Measurements from ENCODE around the gene KCNG2.

Gene KCNG2

DNA sequence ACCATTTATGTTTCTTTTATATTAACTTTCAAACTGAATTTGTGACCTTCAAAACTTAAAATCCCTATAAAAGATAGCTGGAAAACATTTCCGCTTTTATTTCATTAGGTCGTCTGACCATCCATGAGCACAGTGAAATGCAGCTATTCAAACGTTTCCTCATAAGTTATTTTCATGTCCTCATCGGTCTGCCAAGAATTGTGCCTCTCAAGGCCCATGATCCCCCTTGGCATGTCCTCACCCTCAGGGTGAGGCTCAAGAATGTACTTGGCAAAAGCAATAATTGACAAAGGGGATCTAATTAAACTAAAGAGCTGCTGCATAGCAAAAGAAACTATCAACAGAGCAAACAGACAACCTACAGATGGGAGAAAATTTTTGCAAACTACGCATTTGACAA is 141.4 kb downstream of the KCNG2 start:
- H3K36me3 ChIP-seq: peaks cover 59% of the 10 kb centered on the region

DNA sequence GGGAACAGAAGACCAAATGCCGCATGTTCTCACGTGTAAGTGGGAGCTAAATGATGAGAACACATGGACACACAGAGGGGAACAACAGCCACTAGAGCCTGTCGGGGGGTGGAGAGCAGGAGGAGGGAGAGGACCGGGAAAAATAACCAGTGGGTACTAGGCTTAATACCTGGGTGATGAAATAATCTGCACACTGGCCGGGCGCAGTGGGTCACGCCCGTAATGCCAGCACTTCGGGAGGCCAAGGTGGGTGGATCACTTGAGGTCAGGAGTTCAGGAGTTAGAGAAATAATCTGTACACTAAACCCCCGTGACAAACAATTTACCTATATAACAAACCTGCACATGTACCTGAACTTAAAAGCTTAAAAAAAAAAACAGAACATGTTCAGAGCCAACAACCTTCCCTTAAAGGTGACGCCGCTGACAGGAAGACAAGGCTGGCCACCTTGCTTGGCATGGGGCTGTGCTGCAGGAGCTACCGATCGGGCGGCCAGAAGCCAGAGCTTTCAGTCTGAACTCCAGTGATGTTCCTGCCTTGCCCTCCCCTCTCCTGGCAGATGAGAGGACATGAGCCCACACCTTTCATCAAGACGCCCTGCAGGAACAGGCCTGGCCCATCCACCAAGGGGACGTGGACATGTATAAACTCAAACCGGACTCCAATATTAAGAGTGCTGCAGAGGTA is 142.5 kb downstream of the KCNG2 start:
- Histone ChIP-seq H3K4me3 (ENCODE audit: low read depth, low read length) (no peak overlapping the region), H3K36me3 (peaks cover 60% of the 10 kb centered on the region), H3K9me3 (ENCODE audit: severe bottlenecking) (no peaks in the 10 kb centered on the region), H3K27ac (no peak overlapping the region), H3K27me3 (ENCODE audit: insufficient read depth, low read depth, severe bottlenecking) (no peaks in the 10 kb centered on the region)
- TF ChIP-seq, protein P1, sequence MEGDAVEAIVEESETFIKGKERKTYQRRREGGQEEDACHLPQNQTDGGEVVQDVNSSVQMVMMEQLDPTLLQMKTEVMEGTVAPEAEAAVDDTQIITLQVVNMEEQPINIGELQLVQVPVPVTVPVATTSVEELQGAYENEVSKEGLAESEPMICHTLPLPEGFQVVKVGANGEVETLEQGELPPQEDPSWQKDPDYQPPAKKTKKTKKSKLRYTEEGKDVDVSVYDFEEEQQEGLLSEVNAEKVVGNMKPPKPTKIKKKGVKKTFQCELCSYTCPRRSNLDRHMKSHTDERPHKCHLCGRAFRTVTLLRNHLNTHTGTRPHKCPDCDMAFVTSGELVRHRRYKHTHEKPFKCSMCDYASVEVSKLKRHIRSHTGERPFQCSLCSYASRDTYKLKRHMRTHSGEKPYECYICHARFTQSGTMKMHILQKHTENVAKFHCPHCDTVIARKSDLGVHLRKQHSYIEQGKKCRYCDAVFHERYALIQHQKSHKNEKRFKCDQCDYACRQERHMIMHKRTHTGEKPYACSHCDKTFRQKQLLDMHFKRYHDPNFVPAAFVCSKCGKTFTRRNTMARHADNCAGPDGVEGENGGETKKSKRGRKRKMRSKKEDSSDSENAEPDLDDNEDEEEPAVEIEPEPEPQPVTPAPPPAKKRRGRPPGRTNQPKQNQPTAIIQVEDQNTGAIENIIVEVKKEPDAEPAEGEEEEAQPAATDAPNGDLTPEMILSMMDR (IDR thresholded peaks at IDR 0.05; ENCODE audit: low read depth, low read length): no peak
- DNase-seq: no peak

More for the DNA sequence above, 141.4 kb downstream of the KCNG2 start:
- DNase-seq: no peak
- Histone ChIP-seq H3K4me3 (ENCODE audit: low read depth, low read length) (no peak overlapping the region), H3K27me3 (ENCODE audit: insufficient read depth, low read depth, severe bottlenecking) (no peaks in the 10 kb centered on the region), H3K27ac (no peak overlapping the region), H3K9me3 (ENCODE audit: severe bottlenecking) (no peaks in the 10 kb centered on the region)
- TF ChIP-seq, protein P1 (IDR thresholded peaks at IDR 0.05; ENCODE audit: low read depth, low read length): no peak

DNA sequence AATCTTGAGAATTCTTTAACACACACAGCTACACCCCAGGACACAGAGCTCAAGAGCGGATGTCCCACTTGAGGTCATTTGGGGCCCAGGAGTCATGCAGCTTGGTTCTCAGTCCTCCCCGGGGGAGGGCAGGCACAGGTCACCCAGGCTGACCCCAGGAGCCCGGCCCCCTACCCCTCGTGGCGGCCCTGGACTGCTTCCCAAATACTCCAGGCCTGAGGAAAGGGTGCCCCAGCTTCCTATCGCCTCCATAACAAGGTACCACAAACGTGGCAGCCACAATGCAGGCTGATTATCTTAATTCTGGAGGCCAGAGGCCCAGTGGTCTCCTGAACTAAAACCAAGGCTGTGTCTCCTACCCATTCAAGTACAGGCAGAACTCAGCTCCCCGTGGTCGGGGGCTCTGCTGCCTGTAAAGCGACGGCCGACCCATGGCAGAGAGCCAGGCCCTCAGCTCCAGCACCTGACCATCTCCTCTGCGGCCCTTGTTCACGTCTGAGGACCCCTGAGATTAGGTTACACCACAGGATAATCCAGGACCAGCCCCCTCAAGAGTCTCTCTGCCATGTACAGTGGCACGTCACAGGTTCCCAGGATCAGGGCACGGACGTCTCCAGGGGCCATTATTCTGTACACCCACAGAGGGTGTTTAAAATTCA is 143.2 kb downstream of the KCNG2 start:
- TF ChIP-seq, protein P1 (IDR thresholded peaks at IDR 0.05; ENCODE audit: low read depth, low read length): no peak
- Histone ChIP-seq H3K36me3 (peaks cover 60% of the 10 kb centered on the region), H3K4me3 (ENCODE audit: low read depth, low read length) (no peak overlapping the region), H3K9me3 (ENCODE audit: severe bottlenecking) (no peaks in the 10 kb centered on the region), H3K27ac (no peak overlapping the region), H3K27me3 (ENCODE audit: insufficient read depth, low read depth, severe bottlenecking) (no peaks in the 10 kb centered on the region)
- peak; percentile 6 for DNase-seq

DNA sequence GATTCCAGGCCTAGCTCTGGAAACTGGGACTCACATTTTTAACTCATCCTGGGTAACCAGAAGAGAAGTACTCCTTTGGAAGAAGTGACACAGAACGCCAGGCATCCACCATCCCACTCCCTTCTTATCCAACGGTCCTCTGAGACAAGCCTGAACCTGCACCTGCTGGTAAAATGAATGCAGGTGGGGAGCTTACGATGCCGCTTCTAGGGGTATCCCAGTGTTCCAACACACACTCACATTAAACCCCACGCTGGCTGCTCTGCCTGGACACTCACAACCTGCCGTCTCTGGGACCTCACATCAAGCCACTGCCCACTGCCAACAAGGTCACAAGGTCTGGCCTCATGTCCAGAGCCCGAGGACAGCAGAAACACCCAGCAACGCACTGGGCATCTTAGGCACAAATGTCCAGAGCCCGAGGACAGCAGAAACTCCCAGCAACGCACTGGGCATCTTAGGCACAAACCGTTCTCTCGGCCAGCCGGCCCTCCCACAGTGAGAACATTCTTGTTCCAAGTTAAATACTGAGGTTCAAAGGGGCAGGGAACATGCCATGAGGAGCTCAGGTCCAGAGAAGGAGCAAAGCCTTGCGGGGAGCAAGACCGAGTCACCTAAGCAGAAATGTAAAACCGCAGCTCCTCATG is 143.9 kb downstream of the KCNG2 start:
- peaks cover 66% of the 10 kb centered on the region for H3K36me3 ChIP-seq
- H3K27me3 ChIP-seq (ENCODE audit: insufficient read depth, low read depth, severe bottlenecking): no peaks in the 10 kb centered on the region
- H3K27ac ChIP-seq: peak overlapping the region; percentile 19; the same call in 1 of the 2 replicates
- peak; percentile 2 for DNase-seq
- TF ChIP-seq, protein P1 (IDR thresholded peaks at IDR 0.05; ENCODE audit: low read depth, low read length): no peak
- no peak overlapping the region for H3K4me3 ChIP-seq (ENCODE audit: low read depth, low read length)
- no peaks in the 10 kb centered on the region for H3K9me3 ChIP-seq (ENCODE audit: severe bottlenecking)

DNA sequence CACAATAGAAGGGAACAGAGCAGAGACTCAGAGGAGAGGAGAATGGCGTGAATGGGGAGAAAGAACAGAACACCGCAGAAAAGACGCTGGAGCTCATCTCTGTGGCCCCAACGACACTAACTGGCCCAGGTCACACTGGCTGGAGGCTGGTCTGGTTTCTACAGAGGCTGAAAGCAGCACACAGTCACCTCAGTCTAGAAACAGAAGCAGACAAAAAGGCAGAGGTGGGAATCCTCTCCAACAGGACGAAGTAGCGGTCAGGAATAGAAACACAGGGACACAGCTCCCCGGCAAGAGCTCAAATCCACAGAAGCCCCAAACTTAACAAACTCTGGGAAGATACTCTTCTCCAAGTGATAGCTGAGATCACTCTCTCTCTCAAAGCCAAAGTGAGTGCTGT is 144.5 kb downstream of the KCNG2 start:
- Histone ChIP-seq H3K4me3 (ENCODE audit: low read depth, low read length) (no peak overlapping the region), H3K9me3 (ENCODE audit: severe bottlenecking) (no peaks in the 10 kb centered on the region), H3K27me3 (ENCODE audit: insufficient read depth, low read depth, severe bottlenecking) (no peaks in the 10 kb centered on the region), H3K27ac (peak overlapping the region; percentile 20), H3K36me3 (peaks cover 70% of the 10 kb centered on the region)
- peak; percentile 2 for DNase-seq
- TF ChIP-seq, protein P1 (IDR thresholded peaks at IDR 0.05; ENCODE audit: low read depth, low read length): no peak

All from WERI-Rb-1 (cell line).